HG03097 (cell line): ENCODE results near the gene FBXO17.
A peak's percentile ranks its signal among the peaks of the same experiment; 100 is the strongest.

Experiments
- ATAC-seq: cut with Tn5 transposase; IDR thresholded peaks from one replicate; pipeline ENCODE4 v1.9.1; 2021; ENCODE audit not compliant: unreplicated experiment, low FRiP score

The FBXO17 gene

DNA sequence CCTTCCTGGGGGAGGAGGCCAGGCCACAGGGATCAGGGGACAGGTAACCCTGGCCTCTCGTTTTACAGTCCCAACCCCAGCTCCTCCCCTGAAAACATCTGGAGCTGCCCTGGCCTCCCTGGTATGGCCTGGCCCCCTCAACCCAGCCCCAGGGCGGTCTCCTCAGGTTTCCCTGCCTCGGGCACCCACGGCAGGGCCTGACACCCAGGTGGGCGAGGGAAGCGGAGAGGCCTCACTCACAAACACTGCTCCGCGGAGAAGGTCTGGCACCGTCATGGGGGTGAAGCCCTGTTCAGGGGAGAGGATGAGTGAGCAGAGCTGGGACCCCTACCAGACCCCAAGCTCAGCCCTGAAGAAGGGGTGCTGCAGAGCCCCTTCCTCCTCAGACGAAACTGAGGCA lies 57.0 kb downstream of the FBXO17 start:
- no peak for ATAC-seq

DNA sequence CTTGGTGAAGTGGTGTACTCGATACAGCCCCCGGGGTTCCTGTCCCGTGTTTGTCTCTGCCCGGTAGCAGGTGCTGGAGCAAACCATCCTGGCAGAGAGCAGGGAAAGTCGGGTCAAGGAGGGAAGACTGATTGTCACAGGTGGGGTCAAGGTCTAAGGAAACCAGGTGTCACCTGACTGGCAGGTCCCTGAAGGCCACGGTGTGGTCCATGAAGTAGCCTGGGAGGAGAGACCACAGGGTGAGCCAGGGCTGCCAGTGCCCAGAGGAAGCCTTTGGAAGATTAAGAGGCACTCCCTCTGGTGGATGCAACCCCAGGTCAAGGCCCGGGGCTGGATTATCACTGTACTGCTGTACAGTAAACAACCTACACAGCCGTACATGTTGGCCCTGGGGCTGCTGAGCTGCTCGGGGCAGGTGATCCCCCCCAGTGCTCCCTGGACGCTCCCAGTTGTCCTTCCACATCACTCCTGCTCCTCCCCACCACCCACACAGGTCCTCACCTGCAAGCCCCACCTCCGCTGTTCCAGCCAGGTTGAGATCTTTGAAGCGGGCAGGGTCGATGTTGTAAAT lies 57.5 kb downstream of the FBXO17 start:
- no peak for ATAC-seq

DNA sequence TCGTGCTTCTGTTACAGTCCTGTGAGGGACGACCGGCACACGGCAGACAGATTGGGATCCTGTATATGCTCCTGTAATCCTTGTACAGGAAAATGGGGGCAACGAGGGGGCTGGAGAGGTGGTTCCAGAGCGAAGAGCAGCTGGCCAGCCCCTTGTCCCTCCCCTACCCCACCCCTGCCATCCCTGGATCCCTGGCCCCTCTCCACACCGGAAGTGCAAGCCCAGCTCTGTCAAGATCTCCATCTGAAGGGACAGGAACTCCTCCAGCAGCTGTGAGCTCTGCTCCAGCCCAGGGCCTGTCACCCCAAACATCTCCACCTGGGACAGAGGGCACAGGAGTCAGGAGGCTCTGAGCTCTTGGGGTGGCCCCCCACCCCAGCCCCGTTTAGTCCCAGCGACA lies 58.0 kb downstream of the FBXO17 start:
- no peak for ATAC-seq

DNA sequence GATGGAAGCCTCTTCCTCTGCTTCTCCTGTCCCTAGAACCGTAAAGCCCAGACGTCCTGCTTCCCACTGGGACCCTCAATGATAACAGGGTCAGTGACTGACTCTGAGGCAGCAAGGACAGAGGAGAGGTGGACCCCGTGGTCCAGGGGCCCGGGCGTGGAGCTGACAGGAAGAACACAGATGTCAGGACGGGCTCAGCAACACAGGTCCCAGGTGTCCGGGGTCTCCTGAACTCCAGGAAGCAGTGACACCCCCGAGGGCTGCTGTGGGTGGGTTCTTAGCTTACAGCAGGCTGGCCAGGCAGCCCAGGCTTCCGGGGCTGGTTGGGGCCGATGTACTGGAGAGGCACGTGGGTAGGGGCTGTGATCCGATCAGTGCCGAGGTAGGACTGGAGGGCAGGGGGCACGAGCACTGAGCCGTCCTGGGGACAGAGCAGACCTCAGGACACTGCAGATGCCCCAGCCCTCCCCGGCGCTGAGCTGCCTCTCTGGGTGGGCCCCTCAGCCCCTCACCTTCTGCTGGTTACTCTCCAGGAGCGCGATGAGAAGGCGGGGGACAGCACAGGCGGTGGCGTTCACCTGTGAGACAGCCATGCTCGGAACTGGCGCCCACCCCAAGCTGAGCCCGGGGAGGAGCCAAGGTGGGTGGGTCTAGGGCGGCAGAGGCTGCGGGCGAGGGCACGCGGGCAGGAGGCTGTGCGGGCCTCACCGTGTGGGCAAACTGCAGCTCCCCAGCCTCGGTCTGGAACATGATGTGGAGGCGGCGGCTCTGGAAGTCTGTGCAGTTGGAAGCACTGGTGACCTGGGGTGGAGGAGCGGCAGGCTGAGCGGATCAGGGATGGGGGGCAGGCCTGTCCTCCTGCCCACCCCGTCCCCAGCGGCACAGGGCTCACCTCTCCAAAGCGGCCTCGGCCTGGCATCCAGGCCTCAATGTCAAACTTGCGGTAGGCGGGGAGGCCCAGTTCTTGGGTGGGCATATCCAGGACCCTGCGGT lies 59.9 kb downstream of the FBXO17 start:
- no peak for ATAC-seq

DNA sequence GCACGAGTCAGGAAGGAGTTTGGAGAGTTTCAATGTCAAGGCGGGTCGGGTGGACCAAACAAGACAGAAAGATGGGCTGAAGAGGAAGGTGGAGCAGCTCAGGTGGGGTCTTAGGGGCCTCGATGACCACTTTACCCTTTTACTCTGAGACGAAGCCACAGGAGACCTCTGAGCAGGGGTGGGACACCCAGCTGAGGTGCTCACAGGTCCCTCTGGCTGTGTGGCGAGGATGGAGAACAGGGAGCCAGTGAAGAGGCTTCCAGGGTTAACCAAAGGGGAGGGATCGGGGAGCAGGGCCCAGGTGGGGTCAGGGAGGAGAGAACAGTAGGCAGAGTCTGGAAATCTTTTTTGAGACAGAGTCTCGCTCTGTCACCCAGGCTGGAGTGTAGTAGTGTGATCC lies 61.6 kb downstream of the FBXO17 start:
- no peak for ATAC-seq

DNA sequence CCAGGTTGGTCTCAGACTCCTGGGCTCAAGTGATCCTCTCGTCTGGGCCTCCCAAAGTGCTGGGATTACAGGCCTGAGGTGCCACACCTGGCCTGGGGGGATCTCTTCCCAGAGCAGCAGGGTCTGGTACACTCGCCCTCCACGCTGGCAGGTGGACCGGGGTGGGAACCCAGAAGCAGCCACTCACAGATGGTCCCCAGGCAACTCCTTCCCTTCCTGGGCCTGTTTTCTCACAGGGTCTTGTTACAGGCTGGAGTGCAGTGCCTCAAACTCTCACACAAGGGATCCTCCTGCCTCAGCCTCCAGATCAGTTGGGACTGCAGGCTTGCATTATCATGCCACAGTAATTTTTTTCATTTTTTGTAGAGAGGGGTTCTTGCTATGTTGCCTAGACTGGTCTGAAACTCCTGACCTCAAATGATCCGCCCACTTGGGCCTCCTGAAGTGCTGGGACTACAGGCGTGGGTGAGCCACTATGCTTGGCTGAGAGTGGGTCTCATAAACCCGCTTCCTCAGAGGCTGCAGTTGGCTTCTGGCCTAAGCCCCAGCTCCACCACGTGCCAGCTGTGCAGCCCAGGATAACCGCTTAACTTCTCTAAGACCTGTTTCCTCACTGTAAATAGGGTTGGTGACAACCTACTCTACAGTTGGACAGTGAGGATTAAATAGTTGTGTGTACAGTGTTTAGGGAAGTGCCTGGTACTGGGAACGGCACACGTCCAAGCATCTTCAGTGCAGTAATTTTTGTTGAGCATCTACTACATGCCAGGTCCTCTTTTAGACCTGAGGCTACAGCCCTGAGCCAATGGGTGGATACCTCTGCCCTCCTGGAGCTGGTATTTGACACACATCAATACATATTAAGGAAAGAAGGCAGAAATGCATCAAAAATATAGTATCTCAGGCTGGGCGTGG lies 62.7 kb downstream of the FBXO17 start:
- ATAC-seq = no peak

DNA sequence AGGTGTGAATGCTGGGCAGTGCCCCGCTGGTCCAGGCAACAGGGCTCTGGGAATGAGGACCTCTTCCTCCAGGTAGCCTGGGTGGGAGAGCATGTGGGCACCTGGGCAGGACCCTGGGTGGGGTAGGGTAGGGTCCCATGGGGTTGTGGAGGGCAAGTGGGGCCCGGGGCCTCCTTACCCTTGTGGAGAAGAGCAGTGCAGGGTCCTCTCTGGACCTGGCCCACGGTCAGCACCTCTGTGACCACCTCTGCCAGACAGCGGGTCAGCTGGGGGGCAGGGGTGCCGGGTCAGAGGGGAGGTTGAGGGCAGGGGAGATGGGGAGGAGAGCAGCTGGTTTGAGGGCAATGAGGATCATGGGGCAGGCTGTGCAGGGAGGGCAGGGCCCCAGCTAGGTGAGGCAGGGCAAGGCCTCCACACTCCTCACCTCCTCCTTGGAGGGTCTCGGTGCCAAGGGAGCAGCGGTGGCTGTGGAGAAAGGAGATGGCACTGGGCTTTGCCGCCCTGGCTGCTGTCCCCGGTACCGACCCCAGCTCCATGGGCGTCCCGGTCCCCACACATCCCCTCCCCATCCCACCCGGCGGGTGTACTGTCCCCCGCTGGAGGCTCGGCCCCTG lies 64.0 kb downstream of the FBXO17 start:
- ATAC-seq = no peak

DNA sequence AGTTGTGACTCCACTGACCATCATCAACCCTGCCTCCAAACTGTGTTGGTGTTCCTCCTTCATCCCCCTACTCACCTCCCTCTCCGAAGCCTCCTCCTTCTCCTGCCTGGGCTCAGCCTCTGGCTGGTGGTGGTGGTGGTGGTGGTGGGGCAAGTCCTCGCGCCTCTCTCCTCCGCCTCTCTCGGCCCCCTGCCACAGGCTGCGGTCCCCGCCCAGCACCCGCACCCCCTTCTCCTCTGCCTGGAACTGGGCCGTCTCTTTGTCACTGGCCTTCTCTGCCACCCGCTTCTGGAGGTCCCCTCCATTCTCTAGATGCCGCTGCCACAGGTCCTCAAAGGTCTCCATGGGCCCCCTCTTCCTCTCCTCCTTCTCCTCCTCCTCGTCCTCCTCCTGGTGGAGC lies 65.1 kb downstream of the FBXO17 start:
- no peak for ATAC-seq

DNA sequence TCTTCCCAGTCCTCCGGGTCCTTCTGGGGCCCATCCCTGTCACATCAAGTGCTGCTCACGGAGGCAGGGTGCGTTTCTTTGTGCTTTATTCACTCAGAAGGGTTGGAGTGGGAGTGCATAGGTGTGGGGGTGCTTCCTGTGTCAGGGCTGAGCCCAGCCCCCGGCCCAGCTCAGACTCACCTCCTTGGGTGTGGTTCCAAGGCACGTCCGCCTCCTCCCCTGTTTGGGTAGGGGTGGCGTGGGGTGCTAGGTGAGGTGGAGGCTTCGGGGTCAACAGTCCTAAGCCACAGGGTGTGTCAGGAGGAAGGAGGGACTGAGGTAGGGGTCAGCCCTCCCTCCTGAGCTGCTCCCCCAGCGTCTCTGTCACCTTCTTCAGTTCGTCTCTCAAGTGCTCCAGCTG lies 66.6 kb downstream of the FBXO17 start:
- ATAC-seq = no peak

DNA sequence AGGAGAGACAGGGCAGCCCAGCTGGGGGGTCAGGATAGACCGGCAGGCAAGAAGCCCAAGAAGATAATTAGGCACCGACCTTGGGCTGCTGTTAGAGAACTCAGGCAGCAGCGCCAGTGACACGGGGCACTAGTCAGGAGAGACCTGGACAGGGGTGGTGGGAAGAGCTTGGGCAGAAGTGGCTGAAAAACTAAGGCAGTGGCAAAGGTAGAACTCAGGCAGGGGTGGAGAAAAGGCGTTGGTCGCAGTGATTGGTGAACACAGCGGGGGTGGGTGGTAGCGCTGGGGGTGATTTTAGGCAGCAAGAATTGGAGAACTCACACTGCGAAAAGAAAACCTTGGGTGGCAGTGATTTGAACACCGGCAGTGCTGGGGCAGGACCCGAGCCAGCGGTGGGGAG lies 67.9 kb downstream of the FBXO17 start:
- no peak for ATAC-seq

DNA sequence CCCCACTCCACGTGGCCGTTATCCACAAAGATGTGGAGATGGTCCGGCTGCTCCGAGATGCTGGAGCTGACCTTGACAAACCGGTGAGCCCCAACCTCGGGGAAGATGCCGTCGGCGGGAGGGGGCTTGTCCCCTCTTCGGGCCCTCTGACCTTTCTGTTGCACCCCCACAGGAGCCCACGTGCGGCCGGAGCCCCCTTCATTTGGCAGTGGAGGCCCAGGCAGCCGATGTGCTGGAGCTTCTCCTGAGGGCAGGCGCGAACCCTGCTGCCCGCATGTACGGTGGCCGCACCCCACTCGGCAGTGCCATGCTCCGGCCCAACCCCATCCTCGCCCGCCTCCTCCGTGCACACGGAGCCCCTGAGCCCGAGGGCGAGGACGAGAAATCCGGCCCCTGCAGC lies 68.3 kb downstream of the FBXO17 start:
- no peak for ATAC-seq

DNA sequence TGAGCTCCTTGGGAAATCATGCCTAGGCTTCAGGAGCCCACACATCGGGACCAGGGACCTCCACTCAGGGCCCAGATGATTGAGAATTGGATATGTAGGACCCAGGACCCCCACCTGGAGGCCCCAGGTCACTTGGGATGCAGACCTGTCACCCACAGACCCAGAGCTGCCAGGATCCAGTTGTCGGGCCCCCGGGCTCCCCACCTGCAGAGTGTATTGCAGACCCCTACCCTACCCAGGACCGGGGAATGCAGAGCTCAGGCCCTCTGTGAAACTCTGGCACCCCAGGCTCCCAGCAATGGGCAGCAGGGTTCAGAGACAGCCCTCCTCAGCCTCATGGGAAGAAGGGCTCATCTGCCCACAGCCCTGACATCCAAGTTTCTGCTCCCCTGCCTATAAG lies 69.9 kb downstream of the FBXO17 start:
- no peak for ATAC-seq

DNA sequence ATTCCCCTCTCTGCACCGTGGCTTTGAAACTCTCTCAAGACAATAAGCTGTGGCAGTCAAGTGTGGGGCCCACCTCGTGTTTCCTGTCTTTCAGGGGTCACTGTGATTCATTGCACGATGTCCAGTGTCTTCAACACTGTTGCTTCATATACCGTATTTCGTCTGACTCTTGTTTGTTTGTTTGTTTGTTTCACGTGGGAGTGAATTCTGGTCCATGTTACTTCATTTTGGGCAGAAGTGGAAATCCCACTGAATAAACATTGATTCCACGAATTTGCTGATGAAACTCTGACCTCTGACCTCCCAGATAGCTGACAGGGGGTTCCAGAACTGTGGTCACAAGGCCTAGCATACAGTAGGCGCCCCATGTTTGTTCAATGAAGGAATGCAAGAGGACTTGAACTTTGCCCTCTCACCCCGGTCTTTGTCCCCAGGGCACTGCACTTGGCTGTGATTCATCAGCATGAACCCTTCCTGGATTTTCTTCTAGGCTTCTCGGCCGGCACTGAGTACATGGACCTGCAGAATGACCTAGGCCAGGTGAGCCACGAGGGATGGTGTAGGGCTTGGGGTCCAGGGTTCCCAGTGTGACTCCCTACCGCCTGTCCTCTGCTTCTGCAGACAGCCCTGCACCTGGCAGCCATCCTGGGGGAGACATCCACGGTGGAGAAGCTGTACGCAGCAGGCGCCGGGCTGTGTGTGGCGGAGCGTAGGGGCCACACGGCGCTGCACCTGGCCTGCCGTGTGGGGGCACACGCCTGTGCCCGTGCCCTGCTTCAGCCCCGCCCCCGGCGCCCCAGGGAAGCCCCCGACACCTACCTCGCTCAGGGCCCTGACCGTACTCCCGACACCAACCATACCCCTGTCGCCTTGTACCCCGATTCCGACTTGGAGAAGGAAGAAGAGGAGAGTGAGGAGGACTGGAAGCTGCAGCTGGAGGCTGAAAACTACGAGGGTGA lies 70.7 kb downstream of the FBXO17 start:
- ATAC-seq = no peak

DNA sequence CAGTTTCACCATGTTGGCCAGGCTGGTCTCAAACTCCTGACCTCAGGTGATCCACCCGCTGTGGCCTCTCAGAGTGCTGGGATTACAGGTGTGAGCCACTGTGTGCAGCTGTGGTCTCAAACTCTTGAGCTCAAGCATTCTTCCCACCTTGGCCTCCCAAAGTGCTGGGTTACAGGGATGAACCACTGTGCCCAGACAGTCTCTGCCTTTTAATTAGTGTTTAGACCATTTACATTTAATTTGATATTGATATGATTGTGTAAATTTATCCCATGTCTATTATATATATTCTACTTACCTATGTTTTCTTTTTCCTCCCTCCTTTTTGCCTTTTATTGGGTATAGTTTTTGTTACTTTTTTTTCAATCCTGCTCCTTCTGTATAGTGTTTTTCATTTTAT lies 73.9 kb downstream of the FBXO17 start:
- ATAC-seq = no peak

DNA sequence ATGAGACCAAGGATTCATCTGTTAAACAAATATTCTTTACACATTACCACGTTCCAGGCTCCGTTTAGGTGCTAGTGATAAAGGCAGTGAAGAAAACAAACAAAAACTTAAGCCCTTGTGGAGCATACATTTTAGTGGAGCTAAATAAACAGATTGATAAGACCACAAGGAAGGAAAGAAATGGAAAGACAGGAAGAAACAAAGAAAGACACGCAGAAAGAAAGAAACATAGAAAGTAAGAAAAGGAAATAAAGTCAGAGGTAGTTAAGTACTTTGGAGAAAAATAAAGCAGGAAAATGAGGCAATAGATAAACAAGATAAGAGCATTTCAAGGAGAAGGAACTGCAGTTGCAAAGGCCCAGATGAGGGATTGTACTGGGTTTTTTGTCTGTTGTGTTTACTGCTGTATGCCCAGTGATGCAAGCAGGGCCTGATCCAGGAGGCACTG lies 74.8 kb downstream of the FBXO17 start:
- no peak for ATAC-seq

DNA sequence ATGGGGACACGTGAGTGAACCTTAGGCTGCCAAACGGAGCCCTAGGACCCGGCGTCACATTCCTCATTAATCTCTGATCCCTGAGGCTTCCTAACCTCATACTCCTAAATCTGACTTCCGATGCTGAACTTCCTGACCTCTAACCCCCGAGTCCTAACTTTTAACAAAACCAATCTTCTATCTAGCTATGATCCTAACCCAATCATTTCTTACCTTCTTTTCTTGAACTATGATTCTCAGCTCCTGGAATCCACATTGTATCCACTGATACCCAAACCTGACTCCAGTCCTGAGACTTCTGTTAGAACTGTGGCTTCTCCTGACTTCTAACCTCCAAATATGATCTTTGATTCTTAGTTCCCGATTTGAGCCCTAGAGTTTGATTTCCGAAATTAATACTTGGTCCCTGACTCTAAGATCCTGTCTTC lies 75.3 kb downstream of the FBXO17 start:
- ATAC-seq = no peak

DNA sequence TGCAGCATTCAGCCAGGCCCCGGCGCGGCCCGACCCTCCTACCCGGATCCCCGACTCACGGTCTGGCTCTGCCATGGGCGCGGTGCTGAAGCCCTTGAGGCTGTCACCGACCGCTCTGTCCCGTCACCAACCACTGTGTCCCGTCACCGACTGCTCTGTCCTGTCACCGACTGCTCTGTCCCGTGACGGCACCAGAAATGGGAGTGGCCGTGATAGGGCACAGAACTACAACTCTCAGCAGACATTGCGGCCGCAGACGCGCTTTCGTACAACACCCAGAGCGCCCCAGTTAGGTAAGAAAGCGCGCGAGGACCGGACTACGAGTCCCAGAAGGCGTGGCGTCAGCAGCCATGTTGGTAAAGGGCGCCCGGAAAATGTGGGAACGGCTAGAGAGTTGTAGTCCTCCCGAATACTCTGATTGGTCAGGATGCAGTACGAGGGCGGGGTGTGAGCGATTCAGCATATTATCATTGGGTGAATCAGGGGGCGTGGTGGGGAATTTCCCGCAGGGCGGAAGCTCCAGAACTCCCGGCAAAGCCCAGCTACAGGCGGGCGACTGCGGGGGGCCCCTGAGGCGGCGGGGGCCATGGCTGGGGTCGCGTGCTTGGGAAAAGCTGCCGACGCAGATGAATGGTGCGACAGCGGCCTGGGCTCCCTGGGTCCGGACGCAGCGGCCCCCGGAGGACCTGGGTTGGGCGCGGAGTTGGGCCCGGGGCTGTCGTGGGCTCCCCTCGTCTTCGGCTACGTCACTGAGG lies 75.9 kb downstream of the FBXO17 start, which contains the start of the genes NFKBIB and SIRT2:
Gene NFKBIB, plus strand, starts transcription at position 523 of the 755 bp plus-strand sequence. Its CDS starts 64 bp downstream, at position 587.
Gene SIRT2, minus strand, starts transcription at position 172 of the 755 bp plus-strand sequence. Its CDS starts 97 bp downstream, at position 75.
- peak; percentile 94 for ATAC-seq

DNA sequence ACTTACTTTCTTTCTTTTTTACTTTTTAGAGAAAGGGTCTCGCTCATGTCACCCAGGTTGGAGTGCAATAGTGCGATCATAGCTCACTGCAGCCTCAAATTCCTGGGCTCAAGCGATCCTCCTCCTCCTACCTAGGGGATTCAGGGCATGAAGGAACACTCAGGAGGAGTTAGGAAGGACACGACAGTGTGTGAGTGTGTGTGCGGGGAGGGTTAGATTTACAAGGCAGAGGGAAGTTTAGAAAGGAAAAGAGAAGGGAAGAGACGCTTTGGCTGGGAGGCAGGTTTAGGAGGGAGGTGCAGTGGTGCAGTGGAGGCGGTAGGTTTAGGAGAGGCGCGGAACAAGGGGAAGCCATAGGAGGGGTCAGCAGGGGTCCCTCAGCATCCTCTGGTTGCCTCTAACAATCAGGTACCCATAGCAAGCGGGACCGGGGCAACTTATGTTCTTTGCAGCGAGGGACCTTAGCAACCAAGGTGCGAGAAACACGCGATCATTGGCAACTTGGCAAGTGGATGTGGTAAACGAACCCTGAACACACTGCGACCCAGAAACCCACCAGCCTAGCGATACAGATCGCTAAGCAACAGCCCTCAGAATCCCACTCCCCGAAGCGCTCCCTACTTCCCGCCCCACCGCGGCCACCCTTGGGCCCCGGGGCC lies 76.6 kb downstream of the FBXO17 start:
- ATAC-seq = no peak
